Activated naive CD4-positive, alpha-beta T cell treated with anti-CD3 and anti-CD28 coated beads, Interleukin-2, amount 50 U/mL, for 24 hours (primary cell): ENCODE results near the gene KRTCAP2.
A peak's percentile ranks its signal among the peaks of the same experiment; 100 is the strongest.
"Not testable (repeated sequence)": the region's sequence is repeated elsewhere in the genome, so short reads cannot be mapped to it uniquely, and the experiment has no call there.

Experiments used
- H3K27ac Mint-ChIP-seq: one replicate; pipeline ENCODE4 v1.8.0; 2021; ENCODE audit warnings: mild to moderate bottlenecking, mixed read lengths
- H3K27me3 Mint-ChIP-seq: one replicate; pipeline ENCODE4 v1.8.0; 2021; ENCODE audit warnings: mixed read lengths
- H3K36me3 Mint-ChIP-seq: one replicate; pipeline ENCODE4 v1.8.0; 2021; ENCODE audit warnings: mixed read lengths
- H3K4me1 Mint-ChIP-seq: one replicate; pipeline ENCODE4 v1.8.0; 2021; ENCODE audit warnings: mixed read lengths
- H3K4me3 Mint-ChIP-seq: one replicate; pipeline ENCODE4 v1.8.0; 2021; ENCODE audit warnings: mild to moderate bottlenecking, mixed read lengths
- H3K9me3 Mint-ChIP-seq: one replicate; pipeline ENCODE4 v1.8.0; 2021; ENCODE audit warnings: mixed read lengths

The KRTCAP2 gene

DNA sequence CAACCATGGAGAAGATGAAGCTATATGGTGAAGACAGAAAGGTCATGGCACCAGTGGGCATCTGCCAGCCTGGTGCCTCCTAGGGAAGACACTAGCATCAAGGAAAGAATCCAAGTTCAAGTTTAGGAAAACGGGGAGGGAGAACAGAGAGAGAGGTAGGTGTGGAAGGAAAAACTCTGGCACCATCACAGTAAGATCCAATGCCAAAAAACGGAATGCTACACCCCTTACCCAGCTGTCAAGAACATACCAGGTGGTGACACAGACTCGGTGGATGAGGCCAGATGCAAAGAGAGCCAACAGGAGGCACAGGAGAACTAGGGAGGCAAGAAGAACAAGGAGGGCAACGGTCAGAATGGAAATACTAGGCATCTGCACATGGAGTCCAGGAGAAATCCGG, 3.6 kb downstream of the KRTCAP2 start:
- peak overlapping the region; percentile 0 for H3K4me3 Mint-ChIP-seq
- H3K36me3 Mint-ChIP-seq, result peaks cover 8% of the 10 kb centered on the region
- H3K27me3 Mint-ChIP-seq, result no peaks in the 10 kb centered on the region
- H3K4me1 Mint-ChIP-seq, result peaks cover 33% of the 10 kb centered on the region
- peak overlapping the region; percentile 8 for H3K27ac Mint-ChIP-seq
- H3K9me3 Mint-ChIP-seq, result no peaks in the 10 kb centered on the region

DNA sequence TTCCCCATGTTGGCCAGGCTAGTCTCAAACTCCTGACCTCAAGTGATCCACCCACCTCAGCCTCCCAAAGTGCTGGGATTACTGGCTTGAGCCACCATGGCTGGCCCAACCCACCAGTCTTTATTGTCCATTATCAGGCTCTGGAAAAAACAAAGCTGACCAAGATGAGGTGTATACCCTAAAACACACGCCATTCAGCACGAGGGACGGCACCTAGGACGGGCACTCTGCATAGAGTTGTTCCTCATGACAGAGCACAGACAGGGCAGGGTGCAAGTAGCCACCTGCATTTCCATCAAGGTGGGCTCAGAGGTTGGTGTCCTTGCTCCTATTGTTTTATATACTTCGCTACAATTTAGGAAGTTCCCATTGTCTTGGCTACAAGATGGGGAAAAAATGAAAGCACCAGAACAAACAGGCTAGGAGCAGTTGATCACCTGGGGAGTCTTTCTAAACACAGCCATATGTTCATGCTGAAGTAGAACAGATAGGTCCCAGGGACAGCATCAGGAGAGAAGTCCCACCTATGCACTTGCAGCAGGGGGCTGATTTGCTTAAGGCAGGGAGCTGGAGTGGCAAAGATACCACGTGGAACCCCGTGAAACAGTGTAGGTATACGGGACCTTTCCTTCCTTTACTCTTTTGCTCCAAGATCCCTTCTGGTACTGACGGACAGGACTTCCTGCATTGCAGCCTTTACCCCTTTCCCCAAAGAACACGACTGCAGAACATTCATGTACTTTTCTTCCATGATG, 4.5 kb downstream of the KRTCAP2 start:
- no peaks in the 10 kb centered on the region for H3K9me3 Mint-ChIP-seq
- H3K27ac Mint-ChIP-seq, result no peak overlapping the region
- H3K36me3 Mint-ChIP-seq, result peaks cover 8% of the 10 kb centered on the region
- no peak overlapping the region for H3K4me3 Mint-ChIP-seq
- no peaks in the 10 kb centered on the region for H3K27me3 Mint-ChIP-seq
- H3K4me1 Mint-ChIP-seq, result peaks cover 27% of the 10 kb centered on the region

DNA sequence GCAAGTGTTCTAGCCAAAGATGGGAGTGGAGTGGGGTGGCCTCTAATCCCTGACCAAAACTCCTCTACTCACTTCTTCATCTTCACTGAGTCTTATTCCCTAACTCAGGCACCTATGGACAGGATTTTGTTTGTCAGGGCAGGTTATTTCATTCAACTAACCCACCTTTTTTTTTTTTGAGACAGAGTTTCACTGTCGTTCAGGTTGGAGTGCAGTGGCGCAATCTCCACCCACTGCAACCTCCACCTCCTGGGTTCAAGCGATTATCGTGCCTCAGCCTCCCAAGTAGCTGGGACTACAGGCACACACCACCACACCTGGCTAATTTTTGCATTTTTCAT, 5.0 kb downstream of the KRTCAP2 start:
- not testable (repeated sequence) for H3K36me3 Mint-ChIP-seq, H3K27me3 Mint-ChIP-seq, H3K9me3 Mint-ChIP-seq, H3K4me3 Mint-ChIP-seq, H3K27ac Mint-ChIP-seq
- H3K4me1 Mint-ChIP-seq, result peaks cover 21% of the 10 kb centered on the region

DNA sequence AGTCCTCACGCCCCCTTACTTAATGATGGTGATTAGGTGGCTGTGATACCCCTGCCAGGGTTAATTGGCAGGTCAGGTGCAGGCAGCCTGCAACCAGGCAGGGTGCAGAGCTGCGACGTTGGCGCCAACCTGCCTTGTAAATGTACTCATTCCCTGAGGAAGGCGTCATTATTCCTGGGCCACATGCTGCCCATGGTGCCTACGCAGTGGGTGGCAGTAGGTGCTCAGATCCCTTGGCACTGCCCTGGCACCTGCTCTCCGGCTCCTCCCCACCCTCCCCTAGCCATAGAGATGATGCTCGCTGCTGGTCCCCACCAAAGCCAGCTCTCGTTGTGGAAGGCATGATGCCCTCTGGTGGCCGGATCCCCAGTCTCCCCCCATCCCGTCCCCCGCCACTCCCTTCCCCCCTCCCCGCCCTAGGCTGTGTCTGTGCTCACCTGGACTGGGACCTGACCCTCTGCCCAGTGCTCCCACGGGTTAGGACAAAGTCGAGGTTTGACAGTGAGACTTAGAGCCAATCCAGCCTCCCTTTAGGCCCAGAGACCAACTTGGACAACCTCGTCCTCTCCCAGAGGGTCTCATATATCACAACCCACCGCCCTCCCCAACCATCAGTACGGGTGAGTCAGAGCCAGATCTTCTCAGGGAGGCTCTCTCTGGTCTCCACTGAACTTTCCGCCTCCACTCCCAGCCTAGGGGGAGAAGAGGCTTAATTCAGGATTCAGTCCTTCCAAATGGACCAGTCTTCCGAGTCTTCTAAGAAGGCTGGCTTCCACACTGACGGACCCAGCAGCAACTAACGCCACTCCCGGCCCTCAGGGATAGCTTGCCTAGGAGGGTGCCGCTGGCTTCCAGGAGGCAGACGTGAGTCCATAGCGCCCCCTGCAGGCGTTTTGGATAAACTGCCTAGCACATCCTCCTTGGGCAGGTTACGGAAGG, 5.7 kb downstream of the KRTCAP2 start:
- H3K27me3 Mint-ChIP-seq, result no peaks in the 10 kb centered on the region
- no peak overlapping the region for H3K27ac Mint-ChIP-seq
- peaks cover 20% of the 10 kb centered on the region for H3K4me1 Mint-ChIP-seq
- H3K4me3 Mint-ChIP-seq, result peak overlapping the region; percentile 12
- peaks cover 8% of the 10 kb centered on the region for H3K36me3 Mint-ChIP-seq
- H3K9me3 Mint-ChIP-seq, result no peaks in the 10 kb centered on the region

DNA sequence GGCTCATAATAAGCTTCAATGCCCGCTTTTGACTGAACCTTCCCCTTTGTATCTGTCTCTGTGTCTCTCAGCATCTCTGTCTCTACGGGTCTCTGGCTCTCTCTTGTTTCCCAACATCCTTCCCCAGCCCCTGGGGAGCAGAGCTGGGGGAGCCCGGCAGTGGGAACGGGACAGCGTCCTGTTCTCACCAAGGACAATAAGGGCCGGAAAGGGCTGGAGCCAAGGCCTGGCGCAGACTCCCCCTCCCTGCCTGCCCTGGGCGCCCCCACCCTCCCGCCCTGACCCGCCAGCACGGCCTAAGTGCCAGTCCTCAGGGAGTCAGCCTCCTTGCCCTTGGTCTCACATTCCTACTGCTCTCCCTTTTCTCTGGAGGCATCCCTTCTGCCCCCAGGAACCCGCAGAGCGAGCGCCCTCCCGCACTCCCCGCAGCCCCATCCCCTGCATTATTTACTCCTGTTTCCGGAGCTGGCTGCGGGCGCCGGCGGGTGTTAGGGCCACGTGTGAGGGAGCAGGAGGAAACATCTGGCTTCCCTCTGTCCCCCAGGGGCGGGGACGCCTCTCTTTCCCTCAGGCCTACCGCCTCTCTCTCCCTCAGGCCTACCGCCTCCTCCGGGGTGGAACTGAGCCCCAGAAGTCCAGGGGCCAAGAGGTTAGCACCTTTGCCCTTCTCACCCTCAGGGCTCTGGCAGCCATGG, 6.5 kb downstream of the KRTCAP2 start:
- Mint-ChIP-seq H3K9me3 (no peaks in the 10 kb centered on the region), H3K27ac (peak overlapping the region; percentile 55), H3K27me3 (no peaks in the 10 kb centered on the region), H3K4me1 (peaks cover 13% of the 10 kb centered on the region), H3K36me3 (peaks cover 6% of the 10 kb centered on the region), H3K4me3 (no peak overlapping the region)

DNA sequence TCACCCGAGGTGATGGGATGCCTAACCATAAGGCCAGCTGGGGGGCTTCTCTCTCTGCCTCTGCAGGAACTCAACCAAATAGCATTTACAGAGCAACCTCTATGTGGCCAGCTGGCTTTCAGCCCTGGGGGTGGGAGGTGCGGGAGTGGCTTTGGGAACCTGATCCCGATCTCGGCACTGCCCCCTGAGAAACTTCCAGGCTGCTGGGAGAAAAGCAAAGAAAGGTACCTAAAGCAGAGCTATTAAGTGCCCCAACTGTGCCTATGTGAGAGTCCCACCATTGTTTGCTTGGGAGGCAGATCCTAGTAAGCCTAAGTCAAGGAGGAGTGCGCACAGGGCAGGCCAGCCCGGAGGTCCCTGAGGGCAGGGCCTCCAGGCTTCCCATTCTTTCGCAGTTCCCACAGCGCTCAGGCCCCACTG, 7.0 kb downstream of the KRTCAP2 start:
- Mint-ChIP-seq H3K27ac (no peak overlapping the region), H3K36me3 (peaks cover 6% of the 10 kb centered on the region), H3K4me1 (peaks cover 13% of the 10 kb centered on the region), H3K27me3 (no peaks in the 10 kb centered on the region), H3K4me3 (no peak overlapping the region), H3K9me3 (no peaks in the 10 kb centered on the region)

DNA sequence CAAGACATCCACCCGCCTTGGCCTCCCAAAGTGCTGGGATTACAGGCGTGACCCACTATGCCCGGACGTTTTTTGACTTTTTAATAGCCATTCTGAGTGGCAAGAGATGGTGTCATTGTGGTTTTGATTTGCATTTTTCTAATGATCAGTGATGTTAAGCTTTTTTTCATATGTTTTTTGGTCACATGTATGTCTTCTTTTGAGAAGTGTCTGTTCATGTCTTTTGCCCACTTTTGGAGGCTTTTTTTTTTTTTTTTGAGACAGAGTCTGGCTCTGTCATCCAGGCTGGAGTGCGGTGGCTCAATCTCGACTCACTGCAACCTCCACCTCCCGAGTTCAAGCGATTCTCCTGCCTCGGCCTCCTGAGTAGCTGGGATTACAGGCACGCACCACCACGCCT, 8.5 kb downstream of the KRTCAP2 start:
- not testable (repeated sequence) for H3K36me3 Mint-ChIP-seq, H3K4me3 Mint-ChIP-seq, H3K9me3 Mint-ChIP-seq, H3K27ac Mint-ChIP-seq, H3K27me3 Mint-ChIP-seq
- H3K4me1 Mint-ChIP-seq, result peaks cover 13% of the 10 kb centered on the region

DNA sequence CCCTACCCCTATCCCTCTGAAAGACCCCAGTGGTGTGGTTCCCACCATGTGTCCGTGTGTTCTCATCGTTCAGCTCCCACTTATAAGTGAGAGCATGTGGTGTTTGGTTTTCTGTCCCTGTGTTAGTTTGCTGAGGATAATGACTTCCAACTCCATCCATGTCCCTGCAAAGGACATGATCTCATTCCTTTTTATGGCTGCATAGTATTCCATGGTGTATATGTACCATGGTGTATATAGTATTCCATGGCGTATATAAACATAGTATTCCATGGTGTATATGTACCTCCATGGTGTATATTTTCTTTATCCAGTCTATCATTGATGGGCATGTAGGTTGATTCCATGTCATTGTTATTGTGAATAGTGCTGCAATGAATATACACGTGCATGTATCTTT, 9.3 kb downstream of the KRTCAP2 start:
- H3K36me3 Mint-ChIP-seq, H3K27ac Mint-ChIP-seq, H3K4me3 Mint-ChIP-seq, H3K9me3 Mint-ChIP-seq, H3K27me3 Mint-ChIP-seq: not testable (repeated sequence)
- peaks cover 13% of the 10 kb centered on the region for H3K4me1 Mint-ChIP-seq

DNA sequence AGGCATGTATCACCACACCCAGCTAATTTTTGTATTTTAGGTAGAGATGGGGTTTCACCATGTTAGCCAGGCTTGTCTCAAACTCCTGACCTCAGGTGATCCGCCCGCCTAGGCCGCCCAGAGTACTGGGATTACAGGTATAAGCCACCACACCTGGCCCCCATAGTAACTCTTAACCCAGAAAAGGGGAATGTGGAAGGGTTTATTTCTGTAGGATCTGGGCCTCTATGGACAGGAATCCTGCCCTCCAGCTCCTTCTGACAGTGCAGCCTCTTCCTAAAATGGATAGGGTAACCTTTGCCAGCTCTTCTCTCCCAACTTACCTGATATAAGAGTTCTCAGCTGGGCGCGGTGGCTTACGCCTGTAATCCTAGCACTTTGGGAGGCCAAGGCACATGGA, 10.5 kb downstream of the KRTCAP2 start:
- not testable (repeated sequence) for H3K9me3 Mint-ChIP-seq, H3K27ac Mint-ChIP-seq, H3K4me3 Mint-ChIP-seq, H3K27me3 Mint-ChIP-seq, H3K4me1 Mint-ChIP-seq, H3K36me3 Mint-ChIP-seq

DNA sequence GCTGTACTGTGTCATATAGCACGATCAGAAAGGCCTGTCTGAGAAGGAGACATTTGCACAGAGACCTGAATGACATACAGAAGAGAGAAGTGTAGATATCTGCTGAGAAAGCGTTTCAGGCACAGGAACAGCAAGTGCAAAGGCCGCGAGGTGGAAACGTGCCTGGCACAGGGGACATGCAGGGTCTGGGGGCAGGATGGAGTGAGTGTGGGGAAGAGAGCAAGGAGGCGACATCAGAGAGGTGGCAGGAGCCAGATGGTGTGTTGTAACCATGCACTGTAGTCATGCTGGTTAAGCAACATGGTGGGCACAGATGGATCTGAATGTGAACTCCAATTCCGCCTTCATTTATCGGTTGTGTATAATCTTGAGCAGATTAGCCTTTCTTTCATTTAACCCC, 13.0 kb downstream of the KRTCAP2 start:
- no peak overlapping the region for H3K4me3 Mint-ChIP-seq
- H3K27me3 Mint-ChIP-seq, result no peaks in the 10 kb centered on the region
- H3K4me1 Mint-ChIP-seq, result no peaks in the 10 kb centered on the region
- H3K27ac Mint-ChIP-seq, result no peak overlapping the region
- H3K36me3 Mint-ChIP-seq, result no peaks in the 10 kb centered on the region
- H3K9me3 Mint-ChIP-seq, result no peaks in the 10 kb centered on the region

DNA sequence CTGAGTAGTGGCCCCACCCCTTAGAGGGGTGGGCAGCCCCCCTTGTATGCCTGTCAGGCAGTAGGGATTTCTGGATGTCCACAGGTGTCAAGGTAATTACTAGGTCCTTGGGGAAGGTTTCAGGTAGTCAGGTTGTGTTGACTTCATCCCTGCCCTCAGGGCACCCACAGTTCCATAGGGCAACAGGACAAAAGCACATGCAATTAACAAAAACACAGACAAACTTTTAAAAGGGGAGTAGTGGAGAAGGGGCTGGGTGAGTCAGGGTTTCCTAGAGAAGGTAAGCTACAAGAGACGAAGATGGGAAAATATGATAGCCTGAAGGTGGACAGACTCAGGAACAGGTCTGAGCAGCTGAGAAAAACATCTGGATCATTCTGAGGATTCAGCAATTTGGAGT, 14.1 kb downstream of the KRTCAP2 start:
- Mint-ChIP-seq H3K36me3 (no peaks in the 10 kb centered on the region), H3K9me3 (no peaks in the 10 kb centered on the region), H3K27me3 (no peaks in the 10 kb centered on the region), H3K4me1 (no peaks in the 10 kb centered on the region), H3K4me3 (no peak overlapping the region), H3K27ac (no peak overlapping the region)

DNA sequence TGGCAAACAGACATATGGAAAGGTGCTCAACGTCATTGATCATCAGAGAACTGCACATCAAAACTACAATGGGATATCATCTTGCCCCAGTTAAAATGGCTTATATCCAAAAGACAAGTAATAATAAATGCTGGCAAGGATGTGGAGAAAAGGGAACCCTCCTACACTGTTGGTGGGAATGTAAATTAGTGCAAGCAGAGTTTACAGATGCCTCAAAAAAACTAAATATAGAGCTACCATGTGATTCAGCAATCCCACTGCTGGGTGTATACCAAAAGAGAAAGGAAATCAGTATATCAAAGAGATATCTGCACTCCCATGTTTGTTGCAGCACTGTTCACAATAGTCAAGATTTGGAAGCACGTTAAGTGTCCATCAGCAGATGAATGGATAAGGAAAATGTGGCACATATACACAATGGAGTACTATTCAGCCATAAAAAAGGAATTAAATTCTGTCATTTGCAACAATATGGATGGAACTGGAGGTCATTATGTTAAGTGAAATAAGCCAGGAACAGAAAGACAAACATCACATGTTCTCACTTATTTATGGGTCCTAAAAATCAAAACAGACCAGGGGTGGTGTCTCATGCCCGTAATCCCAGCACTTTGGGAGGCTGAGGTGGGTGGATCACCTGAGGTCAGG, 17.0 kb downstream of the KRTCAP2 start:
- not testable (repeated sequence) for H3K27ac Mint-ChIP-seq, H3K4me3 Mint-ChIP-seq, H3K9me3 Mint-ChIP-seq, H3K4me1 Mint-ChIP-seq, H3K36me3 Mint-ChIP-seq, H3K27me3 Mint-ChIP-seq

DNA sequence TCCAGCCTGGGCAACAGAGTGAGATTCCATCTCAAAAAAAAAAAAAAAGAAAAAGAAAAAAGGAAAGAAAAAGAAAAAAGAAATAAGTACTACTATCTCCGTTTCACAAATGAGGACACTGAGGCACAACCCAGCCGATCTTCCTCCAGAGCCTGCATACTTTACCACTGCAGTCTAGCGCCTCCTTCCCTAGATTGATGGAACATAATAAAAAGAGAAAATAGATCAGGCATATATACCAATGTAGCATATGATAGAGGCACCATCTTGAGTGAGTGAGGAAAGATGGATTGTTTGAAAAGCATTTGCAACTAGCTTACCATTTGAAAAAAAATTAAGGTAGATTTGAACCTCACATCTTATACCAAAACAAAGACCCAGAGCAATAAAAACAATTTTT, 27.6 kb downstream of the KRTCAP2 start:
- Mint-ChIP-seq H3K4me3 (no peak overlapping the region), H3K4me1 (peaks cover 2% of the 10 kb centered on the region), H3K27me3 (peaks cover 1% of the 10 kb centered on the region), H3K36me3 (no peaks in the 10 kb centered on the region), H3K27ac (no peak overlapping the region), H3K9me3 (no peaks in the 10 kb centered on the region)

DNA sequence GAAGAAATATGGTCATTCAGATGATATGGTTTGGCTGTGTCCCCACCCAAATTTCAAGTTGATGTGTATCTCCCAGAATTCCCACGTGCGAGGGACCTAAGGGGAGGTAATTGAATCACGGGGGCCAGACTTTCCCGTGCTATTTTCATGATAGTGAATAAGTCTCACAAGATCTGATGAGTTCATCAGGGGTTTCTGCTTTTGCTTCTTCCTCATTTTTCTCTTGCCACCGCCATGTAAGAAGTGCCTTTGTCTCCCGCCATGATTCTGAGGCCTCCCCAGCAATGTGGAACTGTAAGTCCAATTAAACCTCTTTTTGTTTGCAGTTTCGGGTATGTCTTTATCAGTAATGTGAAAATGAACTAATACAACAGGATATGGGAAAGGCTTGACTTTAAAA, 31.4 kb downstream of the KRTCAP2 start:
- Mint-ChIP-seq H3K4me1 (peaks cover 28% of the 10 kb centered on the region), H3K9me3 (no peaks in the 10 kb centered on the region), H3K36me3 (peaks cover 2% of the 10 kb centered on the region), H3K4me3 (no peak overlapping the region), H3K27me3 (peaks cover 1% of the 10 kb centered on the region), H3K27ac (no peak overlapping the region)

DNA sequence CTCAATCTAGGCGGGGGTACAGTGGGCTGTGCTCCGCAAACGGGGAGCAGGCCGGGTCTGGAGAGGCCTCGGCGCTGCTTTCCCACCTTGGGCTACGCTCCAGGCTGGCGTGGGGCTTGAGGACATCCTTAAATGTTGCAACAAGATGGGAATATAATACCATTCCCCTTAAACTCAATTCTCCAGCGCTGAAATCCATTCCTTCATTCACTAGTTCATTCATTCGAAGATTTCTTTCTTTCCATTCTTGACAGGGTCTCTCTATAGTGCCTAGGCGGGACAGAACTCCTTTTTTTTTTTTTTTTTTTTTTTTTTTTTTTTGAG, 32.5 kb downstream of the KRTCAP2 start:
- no peaks in the 10 kb centered on the region for H3K9me3 Mint-ChIP-seq
- H3K27ac Mint-ChIP-seq, result peak overlapping the region; percentile 93
- H3K4me1 Mint-ChIP-seq, result peaks cover 33% of the 10 kb centered on the region
- peaks cover under 1% of the 10 kb centered on the region for H3K27me3 Mint-ChIP-seq
- peak overlapping the region; percentile 93 for H3K4me3 Mint-ChIP-seq
- peaks cover 2% of the 10 kb centered on the region for H3K36me3 Mint-ChIP-seq
